ENCODE data around the gene GDPGP1.
"Not testable (repeated sequence)": the region's sequence is repeated elsewhere in the genome, so short reads cannot be mapped to it uniquely, and the experiment has no call there.

Gene GDPGP1, protein sequence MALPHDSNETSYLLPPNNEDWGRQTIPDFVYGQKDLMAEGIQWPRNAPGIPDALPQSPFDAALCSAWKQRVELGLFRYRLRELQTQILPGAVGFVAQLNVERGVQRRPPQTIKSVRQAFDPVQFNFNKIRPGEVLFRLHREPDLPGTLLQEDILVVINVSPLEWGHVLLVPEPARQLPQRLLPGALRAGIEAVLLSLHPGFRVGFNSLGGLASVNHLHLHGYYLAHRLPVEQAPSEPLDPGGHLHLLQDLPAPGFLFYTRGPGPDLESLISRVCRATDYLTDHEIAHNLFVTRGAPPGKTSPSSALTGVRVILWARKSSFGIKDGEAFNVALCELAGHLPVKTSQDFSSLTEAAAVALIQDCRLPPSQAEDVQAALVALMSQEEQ

GRCh38 chr15:90234096-90234988 is at the start of gene GDPGP1:
Gene GDPGP1 (plus strand): TSS chr15:90234209. CDS start chr15:90240909, 6,700 bp downstream.
- ChIA-PET POLR2A (interaction anchor here (0.5 to 1.3 kb wide), 12 partner anchors 10 to 986 kb away, joined by 3 to 7 read pairs (median 3); partner anchors contain the start of gene SEMA4B), CTCF (interaction anchor here (0.7 to 6.0 kb wide), 16 partner anchors 9 to 723 kb away, joined by 3 to 63 read pairs (median 5); partner anchors contain the start of genes IDH2 and SEMA4B)
- DNase-seq (ENCODE audit: extremely low spot score): no peak

GRCh38 chr15:90184786-90185704 is 49.0 kb upstream of the GDPGP1 start:
- no peak for TF ChIP-seq CTCF (IDR thresholded peaks at IDR 0.05; ENCODE audit: control extremely low read depth, extremely low read depth, low read depth, missing control alignments)
- CTCF ChIA-PET: interaction anchor here (1.1 kb wide), 1 partner anchor 16 kb away, joined by 5 read pairs; the partner anchor contains the start of gene SEMA4B
- DNase-seq (ENCODE audit: extremely low spot score): peak; percentile 87
- POLR2A ChIA-PET: no interaction called here

More at GRCh38 chr15:90234096-90234988, at the start of gene GDPGP1:
- TF ChIP-seq CTCF (IDR thresholded peaks at IDR 0.05; ENCODE audit: control extremely low read depth, extremely low read depth, low read depth, missing control alignments): no peak

GRCh38 chr15:90187257-90187868 is 46.6 kb upstream of the GDPGP1 start:
- no peak for TF ChIP-seq CTCF (IDR thresholded peaks at IDR 0.05; ENCODE audit: control extremely low read depth, extremely low read depth, low read depth, missing control alignments)
- no peak for DNase-seq (ENCODE audit: extremely low spot score)
- POLR2A ChIA-PET: interaction anchor here (0.6 kb wide), 1 partner anchor 69 kb away, joined by 3 read pairs; no protein-coding TSS in a partner anchor
- CTCF ChIA-PET: interaction anchor here (1.2 to 1.8 kb wide), 3 partner anchors 13 to 103 kb away, joined by 3 to 4 read pairs (median 3); partner anchors contain the start of gene SEMA4B

DNA sequence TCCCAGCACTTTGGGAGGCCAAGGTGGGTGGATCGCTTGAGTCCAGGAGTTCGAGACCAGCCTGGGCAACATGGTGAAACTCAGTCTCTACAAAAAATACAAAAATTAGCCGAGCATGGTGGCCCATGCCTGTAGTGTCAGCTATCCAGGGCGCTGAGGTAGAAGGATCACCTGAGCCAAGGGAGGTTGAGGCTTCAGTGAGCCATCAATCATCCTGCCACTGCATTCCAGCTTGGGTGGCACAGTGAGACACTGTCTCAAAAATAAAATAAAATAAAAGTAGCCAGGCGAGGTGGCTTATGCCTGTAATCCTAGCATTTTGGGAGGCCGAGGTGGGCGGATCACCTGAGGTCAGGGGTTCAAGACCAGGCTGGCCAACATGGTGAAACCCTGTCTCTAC is 45.9 kb upstream of the GDPGP1 start:
- DNase-seq (ENCODE audit: extremely low spot score); POLR2A ChIA-PET: not testable (repeated sequence)
- CTCF ChIA-PET: interaction anchor here (1.8 kb wide), 1 partner anchor 15 kb away, joined by 3 read pairs; no protein-coding TSS in a partner anchor

DNA sequence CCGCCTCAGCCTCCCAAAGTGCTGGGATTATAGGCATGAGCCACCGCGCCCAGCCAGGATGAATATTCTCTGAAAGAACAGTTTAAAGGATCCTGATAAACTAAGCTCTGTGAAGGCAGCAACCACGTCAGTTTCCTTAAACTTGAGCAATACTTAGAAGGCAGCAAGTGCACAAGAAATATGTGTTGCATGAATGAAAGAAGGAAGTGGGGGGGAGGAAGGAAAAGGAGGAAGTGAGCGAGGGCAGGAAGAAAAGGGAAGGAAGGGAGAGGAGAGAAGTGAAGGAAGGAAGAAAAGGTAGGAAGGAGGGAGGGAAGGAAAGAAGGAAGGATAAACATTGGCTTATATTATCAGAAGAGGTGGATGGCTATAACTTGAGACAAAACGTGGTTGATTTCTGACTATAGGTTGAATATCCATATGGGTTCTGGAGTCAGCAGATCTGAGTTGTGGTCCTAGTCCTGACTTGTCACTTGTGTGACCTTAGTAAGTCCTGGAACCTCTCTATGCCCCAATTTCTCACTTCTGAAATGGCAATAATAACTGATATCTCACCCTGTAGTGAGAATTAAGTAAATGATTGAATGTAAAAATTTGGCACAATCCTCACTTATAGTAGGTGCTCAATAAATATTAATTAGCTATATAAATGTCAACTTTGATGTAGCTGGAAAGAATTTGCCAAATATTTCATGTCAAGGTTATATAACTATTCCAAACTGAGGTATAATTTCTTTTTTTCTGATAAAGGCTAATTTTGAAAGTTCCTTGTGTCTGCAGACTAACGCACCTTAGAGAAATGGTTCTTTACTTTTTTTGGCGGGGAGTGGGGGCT is 44.9 kb upstream of the GDPGP1 start:
- ChIA-PET CTCF (interaction anchor here (1.1 to 4.9 kb wide), 5 partner anchors 10 to 32 kb away, joined by 3 to 22 read pairs (median 4); partner anchors contain the start of gene SEMA4B), POLR2A (no interaction called here)
- no peak for TF ChIP-seq CTCF (IDR thresholded peaks at IDR 0.05; ENCODE audit: control extremely low read depth, extremely low read depth, low read depth, missing control alignments)
- DNase-seq (ENCODE audit: extremely low spot score): no peak
